ENCODE measurements around the gene LAYN.

Gene LAYN

GRCh38 chr11:111512296-111513239 is 28.0 kb upstream of the LAYN start, which contains the start of gene BTG4:
Gene BTG4 (minus strand): TSS chr11:111512386. CDS start chr11:111498776, 13,610 bp downstream.
- no peaks in the 10 kb centered on the region for H3K9me3 Mint-ChIP-seq
- peaks cover 5% of the 10 kb centered on the region for H3K4me1 Mint-ChIP-seq
- peaks cover 70% of the 10 kb centered on the region for H3K27me3 Mint-ChIP-seq (ENCODE audit: low read depth, poor library complexity)
- TF ChIP-seq CTCF (IDR thresholded peaks at IDR 0.05) = no peak
- DNase-seq = peak; percentile 58
- no peaks in the 10 kb centered on the region for H3K36me3 Mint-ChIP-seq (ENCODE audit: low read depth)
- H3K27ac Mint-ChIP-seq = no peak within 1 kb of the TSS
- peak within 1 kb of the TSS; percentile 82 for H3K4me3 Mint-ChIP-seq

- Mint-ChIP-seq H3K9me3 (no peaks in the 10 kb centered on the region), H3K36me3 (ENCODE audit: low read depth) (no peaks in the 10 kb centered on the region), H3K27ac (no peak overlapping the region), H3K27me3 (ENCODE audit: low read depth, poor library complexity) (peaks cover 63% of the 10 kb centered on the region), H3K4me1 (peaks cover 5% of the 10 kb centered on the region), H3K4me3 (peak overlapping the region; percentile 17)
- TF ChIP-seq CTCF (IDR thresholded peaks at IDR 0.05) = no peak
- no peak for DNase-seq
Observed at GRCh38 chr11:111513240-111513605, 27.3 kb upstream of the LAYN start.

DNA sequence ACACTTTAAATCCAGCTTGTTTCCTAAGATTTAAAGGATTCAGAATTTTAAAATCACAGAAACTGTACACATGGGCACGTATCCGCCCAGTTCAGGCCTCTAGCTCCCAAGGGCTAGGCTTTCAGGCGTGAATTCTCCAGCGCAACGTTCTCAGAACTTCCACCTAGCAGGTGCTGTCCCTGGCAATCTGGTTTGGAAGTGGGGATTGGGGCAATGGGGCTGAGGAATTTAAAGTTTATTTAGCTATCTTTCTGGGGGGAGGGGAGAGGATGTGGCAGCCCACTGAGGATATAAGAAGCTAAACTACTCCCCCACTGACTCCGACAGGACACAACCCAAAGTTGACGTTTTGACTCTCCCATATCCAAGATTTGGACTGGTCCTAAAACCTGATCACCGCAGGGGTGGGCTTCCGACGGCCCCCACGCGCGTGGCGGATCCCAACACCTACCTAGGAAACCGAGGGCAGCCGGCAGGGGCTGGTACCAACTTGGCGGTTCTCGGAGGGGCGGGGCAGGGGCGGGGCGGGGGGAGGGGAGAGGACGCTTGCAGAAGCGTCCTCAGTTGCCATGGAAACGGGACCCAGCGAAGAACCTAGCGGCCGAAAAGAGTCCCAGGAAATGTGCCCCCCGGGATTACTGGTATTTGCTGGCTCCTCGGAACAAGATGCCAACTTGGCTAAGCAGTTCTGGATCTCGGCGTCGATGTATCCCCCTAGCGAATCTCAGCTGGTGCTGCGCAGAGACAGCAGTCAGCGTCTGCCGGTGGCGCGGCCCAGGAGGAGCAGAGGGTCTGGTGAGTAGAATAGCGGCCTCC is 26.1 kb upstream of the LAYN start, which contains the start of gene HOATZ:
HOATZ (plus strand) TSS at position 563 of the 816 bp plus-strand sequence; CDS start at position 570, 7 bp downstream.
- peak; percentile 78 for DNase-seq
- Mint-ChIP-seq H3K27me3 (ENCODE audit: low read depth, poor library complexity) (peaks cover 63% of the 10 kb centered on the region), H3K27ac (no peak within 1 kb of the TSS), H3K4me3 (peak within 1 kb of the TSS; percentile 72), H3K9me3 (no peaks in the 10 kb centered on the region), H3K36me3 (ENCODE audit: low read depth) (no peaks in the 10 kb centered on the region), H3K4me1 (peaks cover 5% of the 10 kb centered on the region)
- TF ChIP-seq CTCF (IDR thresholded peaks at IDR 0.05) = no peak

- TF ChIP-seq CTCF (IDR thresholded peaks at IDR 0.05) = no peak
- Mint-ChIP-seq H3K9me3 (no peaks in the 10 kb centered on the region), H3K4me1 (no peaks in the 10 kb centered on the region), H3K36me3 (ENCODE audit: low read depth) (no peaks in the 10 kb centered on the region), H3K4me3 (no peak overlapping the region), H3K27me3 (ENCODE audit: low read depth, poor library complexity) (peaks cover 59% of the 10 kb centered on the region), H3K27ac (no peak overlapping the region)
- no peak for DNase-seq
Observed at GRCh38 chr11:111515591-111515990, 24.9 kb upstream of the LAYN start.

DNA sequence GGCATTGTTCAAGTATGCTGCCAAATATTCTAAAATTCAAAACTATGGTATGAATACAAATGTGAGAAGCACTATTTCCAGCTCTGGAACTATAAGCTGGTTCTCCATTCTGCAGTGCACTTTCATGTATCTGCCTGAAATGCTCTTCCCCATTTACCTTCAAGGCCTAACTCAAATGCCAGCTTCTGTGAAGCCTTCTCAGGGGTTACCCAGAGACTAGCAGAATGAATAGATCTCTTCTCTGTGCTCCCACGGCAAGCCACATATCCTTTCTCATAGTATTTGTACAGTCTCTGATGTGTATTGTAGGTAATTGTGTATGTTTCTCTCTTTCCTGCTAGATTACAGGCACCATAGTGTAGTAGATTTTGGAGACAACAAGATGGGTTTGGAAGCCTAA is 21.9 kb upstream of the LAYN start:
- TF ChIP-seq CTCF (IDR thresholded peaks at IDR 0.05) = no peak
- Mint-ChIP-seq H3K4me1 (no peaks in the 10 kb centered on the region), H3K36me3 (ENCODE audit: low read depth) (no peaks in the 10 kb centered on the region), H3K9me3 (no peaks in the 10 kb centered on the region), H3K4me3 (no peak overlapping the region), H3K27ac (no peak overlapping the region), H3K27me3 (ENCODE audit: low read depth, poor library complexity) (peaks cover 30% of the 10 kb centered on the region)
- no peak for DNase-seq

Measured in nephron progenitor cell (in vitro differentiated cells).